Tibial nerve (tissue), 4 donors: ENCODE measurements around the gene TKFC.

ENCODE experiments used
- CTCF ChIP-seq, 5 experiments: fragments of 200-600 bp in 3 of 5; fragments of 450-650 bp in 2 of 5; sonication (generic) in 3 of 5; IDR thresholded peaks; one replicate each; pipeline ENCODE4 v1.5.1; 2016 to 2019; ENCODE audit warnings: antibody characterized with exemption in 5 of 5, mild to moderate bottlenecking in 3 of 5, moderate library complexity in 2 of 5
- EP300 ChIP-seq, 2 donors: sonication (generic); formaldehyde crosslinking; IDR thresholded peaks; one replicate each; pipeline ENCODE4 v1.6.1; 2017; ENCODE audit warnings: antibody characterized with exemption in 2 of 2, mild to moderate bottlenecking in 1 of 2
- POLR2A ChIP-seq, 2 donors: fragments of 450-650 bp; IDR thresholded peaks; one replicate each; pipeline ENCODE4 v1.6.1; 2017; ENCODE audit warnings: antibody characterized with exemption in 2 of 2, mild to moderate bottlenecking in 2 of 2, moderate library complexity in 2 of 2

- TF ChIP-seq CTCF (IDR thresholded peaks at IDR 0.05) (no peak), EP300 (IDR thresholded peaks at IDR 0.05) (no peak), POLR2A (IDR thresholded peaks at IDR 0.05) (no peak)
Measured at GRCh38 chr11:61340979-61341378, 8.0 kb downstream of the TKFC start.
